ENCODE data around the gene SLC1A2.

SLC1A2 gene

GRCh38 chr11:35293699-35294098 lies 125.7 kb downstream of the SLC1A2 start:
- no peak for DNase-seq

- no peak for DNase-seq
Measured at GRCh38 chr11:35293035-35293434, 126.3 kb downstream of the SLC1A2 start.

- DNase-seq, result no peak
Measured at GRCh38 chr11:35292279-35292678, 127.1 kb downstream of the SLC1A2 start.

- DNase-seq, result no peak
Measured at GRCh38 chr11:35290876-35291275, 128.5 kb downstream of the SLC1A2 start.

GRCh38 chr11:35289821-35290220 lies 129.5 kb downstream of the SLC1A2 start:
- no peak for DNase-seq

- DNase-seq, result no peak
Measured at GRCh38 chr11:35288817-35289541, 130.4 kb downstream of the SLC1A2 start.

- DNase-seq, result no peak
Measured at GRCh38 chr11:35288309-35288708, 131.0 kb downstream of the SLC1A2 start.

GRCh38 chr11:35287344-35287890 lies 131.9 kb downstream of the SLC1A2 start:
- no peak for DNase-seq

- no peak for DNase-seq
Measured at GRCh38 chr11:35286126-35286525, 133.2 kb downstream of the SLC1A2 start.

- DNase-seq, result no peak
Measured at GRCh38 chr11:35285471-35285870, 133.9 kb downstream of the SLC1A2 start.

GRCh38 chr11:35282221-35282882 lies 137.0 kb downstream of the SLC1A2 start:
- DNase-seq, result no peak

- DNase-seq, result no peak
Measured at GRCh38 chr11:35281169-35281688, 138.1 kb downstream of the SLC1A2 start.

- no peak for DNase-seq
Measured at GRCh38 chr11:35280727-35281126, 138.6 kb downstream of the SLC1A2 start.

GRCh38 chr11:35277827-35278226 lies 141.5 kb downstream of the SLC1A2 start:
- DNase-seq, result no peak

GRCh38 chr11:35276396-35277145 lies 142.8 kb downstream of the SLC1A2 start:
- no peak for DNase-seq

GRCh38 chr11:35275786-35276170 lies 143.6 kb downstream of the SLC1A2 start:
- no peak for DNase-seq

GRCh38 chr11:35274909-35275785 lies 144.2 kb downstream of the SLC1A2 start:
- no peak for DNase-seq

- DNase-seq, result no peak
Measured at GRCh38 chr11:35272391-35272902, 146.9 kb downstream of the SLC1A2 start.

GRCh38 chr11:35271031-35271430 lies 148.3 kb downstream of the SLC1A2 start:
- no peak for DNase-seq

GRCh38 chr11:35270342-35270741 lies 149.0 kb downstream of the SLC1A2 start:
- no peak for DNase-seq

GRCh38 chr11:35267504-35267903 lies 151.9 kb downstream of the SLC1A2 start:
- no peak for DNase-seq
